Measurements from ENCODE around the gene VILL. TPM values are rescaled to one million over a fixed set of nuclear protein-coding genes. Genes with fewer than 3 reads are reported as not detected.

VILL gene
- total RNA-seq, 1 donor from 2014 or later, result 121 TPM

GRCh38 chr3:37988931-37989525, 1.6 kb upstream of the VILL start:
- TF ChIP-seq, protein P1, sequence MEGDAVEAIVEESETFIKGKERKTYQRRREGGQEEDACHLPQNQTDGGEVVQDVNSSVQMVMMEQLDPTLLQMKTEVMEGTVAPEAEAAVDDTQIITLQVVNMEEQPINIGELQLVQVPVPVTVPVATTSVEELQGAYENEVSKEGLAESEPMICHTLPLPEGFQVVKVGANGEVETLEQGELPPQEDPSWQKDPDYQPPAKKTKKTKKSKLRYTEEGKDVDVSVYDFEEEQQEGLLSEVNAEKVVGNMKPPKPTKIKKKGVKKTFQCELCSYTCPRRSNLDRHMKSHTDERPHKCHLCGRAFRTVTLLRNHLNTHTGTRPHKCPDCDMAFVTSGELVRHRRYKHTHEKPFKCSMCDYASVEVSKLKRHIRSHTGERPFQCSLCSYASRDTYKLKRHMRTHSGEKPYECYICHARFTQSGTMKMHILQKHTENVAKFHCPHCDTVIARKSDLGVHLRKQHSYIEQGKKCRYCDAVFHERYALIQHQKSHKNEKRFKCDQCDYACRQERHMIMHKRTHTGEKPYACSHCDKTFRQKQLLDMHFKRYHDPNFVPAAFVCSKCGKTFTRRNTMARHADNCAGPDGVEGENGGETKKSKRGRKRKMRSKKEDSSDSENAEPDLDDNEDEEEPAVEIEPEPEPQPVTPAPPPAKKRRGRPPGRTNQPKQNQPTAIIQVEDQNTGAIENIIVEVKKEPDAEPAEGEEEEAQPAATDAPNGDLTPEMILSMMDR (IDR thresholded peaks at IDR 0.05; ENCODE audit: insufficient read depth, low read length, severe bottlenecking), result no peak
- no peak for FAIRE-seq
- Histone ChIP-seq H3K36me3 (ENCODE audit: control insufficient read depth, insufficient read depth, low read length) (peaks cover 2% of the 10 kb centered on the region), H3K4me3 (ENCODE audit: low read depth, low read length) (no peak overlapping the region), H3K27me3 (ENCODE audit: control insufficient read depth, insufficient read depth, low read length) (no peaks in the 10 kb centered on the region)
- DNase-seq (ENCODE audit: low read depth), result no peak

DNA sequence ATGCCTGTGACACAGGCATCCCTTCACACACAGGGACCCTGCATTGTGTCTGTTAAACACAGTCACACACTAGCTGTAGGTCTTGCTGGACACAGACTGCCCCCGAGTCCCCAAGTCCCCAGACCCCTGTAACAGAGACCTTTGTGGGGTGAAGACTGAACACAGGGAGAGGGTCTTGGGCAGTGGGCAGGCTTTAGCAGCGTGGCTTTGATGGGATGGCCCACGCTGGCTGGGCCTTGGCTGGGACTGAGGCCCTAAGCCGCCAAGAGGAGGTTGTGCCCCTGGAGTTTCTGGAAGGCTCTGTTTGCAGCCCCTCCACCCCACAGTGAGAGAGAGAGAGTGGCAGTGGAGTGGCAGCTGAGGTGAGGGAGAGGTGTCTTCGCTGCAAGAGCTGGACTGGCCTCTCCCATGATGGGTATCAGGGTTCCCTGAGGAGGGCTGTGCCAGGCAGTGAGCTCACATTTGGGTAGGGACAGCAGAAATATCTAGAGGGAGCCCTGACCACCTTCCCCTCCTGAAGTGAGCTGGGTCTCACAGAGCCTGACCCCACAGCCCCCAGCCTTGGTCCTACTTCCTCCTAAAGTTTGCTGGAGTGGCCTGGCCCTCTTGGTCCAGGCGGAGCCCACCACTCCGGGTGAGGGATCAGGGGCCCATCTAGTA, 635 bp upstream of the VILL start:
- TF ChIP-seq, protein P1 (IDR thresholded peaks at IDR 0.05; ENCODE audit: insufficient read depth, low read length, severe bottlenecking), result no peak
- no peak for FAIRE-seq
- DNase-seq (ENCODE audit: low read depth), result no peak
- Histone ChIP-seq H3K36me3 (ENCODE audit: control insufficient read depth, insufficient read depth, low read length) (peaks cover 2% of the 10 kb centered on the region), H3K4me3 (ENCODE audit: low read depth, low read length) (no peak overlapping the region), H3K27me3 (ENCODE audit: control insufficient read depth, insufficient read depth, low read length) (no peaks in the 10 kb centered on the region)

- H3K36me3 ChIP-seq (ENCODE audit: control insufficient read depth, insufficient read depth, low read length), result peaks cover 7% of the 10 kb centered on the region
- no peak for DNase-seq (ENCODE audit: low read depth)
- no peak for FAIRE-seq
- TF ChIP-seq, protein P1 (IDR thresholded peaks at IDR 0.05; ENCODE audit: insufficient read depth, low read length, severe bottlenecking), result no peak
- peak overlapping the region; percentile 45 for H3K4me3 ChIP-seq (ENCODE audit: low read depth, low read length)
- no peaks in the 10 kb centered on the region for H3K27me3 ChIP-seq (ENCODE audit: control insufficient read depth, insufficient read depth, low read length)
These were observed 523 bp downstream of the VILL start for GRCh38 chr3:37991109-37991508.

DNA sequence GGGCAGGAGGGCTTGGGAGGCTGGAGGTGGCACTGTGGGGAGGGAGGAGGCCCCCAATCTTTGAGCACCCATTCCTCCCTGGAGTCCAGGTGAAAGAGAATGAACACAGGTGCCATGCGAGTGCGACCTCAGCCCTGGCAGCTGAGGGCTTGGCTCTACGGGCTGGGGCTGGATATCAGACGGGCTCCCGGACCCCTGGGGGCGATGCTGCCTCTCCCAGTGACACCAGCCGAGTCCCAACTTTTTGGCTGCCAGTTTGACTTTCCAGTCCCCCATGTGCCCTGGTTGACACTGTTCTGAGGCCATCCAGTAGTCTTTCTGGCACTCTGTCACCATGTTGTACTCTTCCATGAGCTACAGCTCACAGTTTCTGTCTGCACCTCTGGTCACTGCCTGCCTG, 1.2 kb downstream of the VILL start:
- Histone ChIP-seq H3K36me3 (ENCODE audit: control insufficient read depth, insufficient read depth, low read length) (peaks cover 10% of the 10 kb centered on the region), H3K27me3 (ENCODE audit: control insufficient read depth, insufficient read depth, low read length) (no peaks in the 10 kb centered on the region), H3K4me3 (ENCODE audit: low read depth, low read length) (peak overlapping the region; percentile 45)
- FAIRE-seq (no peak), DNase-seq (ENCODE audit: low read depth) (no peak)
- TF ChIP-seq, protein P1 (IDR thresholded peaks at IDR 0.05; ENCODE audit: insufficient read depth, low read length, severe bottlenecking), result no peak

DNA sequence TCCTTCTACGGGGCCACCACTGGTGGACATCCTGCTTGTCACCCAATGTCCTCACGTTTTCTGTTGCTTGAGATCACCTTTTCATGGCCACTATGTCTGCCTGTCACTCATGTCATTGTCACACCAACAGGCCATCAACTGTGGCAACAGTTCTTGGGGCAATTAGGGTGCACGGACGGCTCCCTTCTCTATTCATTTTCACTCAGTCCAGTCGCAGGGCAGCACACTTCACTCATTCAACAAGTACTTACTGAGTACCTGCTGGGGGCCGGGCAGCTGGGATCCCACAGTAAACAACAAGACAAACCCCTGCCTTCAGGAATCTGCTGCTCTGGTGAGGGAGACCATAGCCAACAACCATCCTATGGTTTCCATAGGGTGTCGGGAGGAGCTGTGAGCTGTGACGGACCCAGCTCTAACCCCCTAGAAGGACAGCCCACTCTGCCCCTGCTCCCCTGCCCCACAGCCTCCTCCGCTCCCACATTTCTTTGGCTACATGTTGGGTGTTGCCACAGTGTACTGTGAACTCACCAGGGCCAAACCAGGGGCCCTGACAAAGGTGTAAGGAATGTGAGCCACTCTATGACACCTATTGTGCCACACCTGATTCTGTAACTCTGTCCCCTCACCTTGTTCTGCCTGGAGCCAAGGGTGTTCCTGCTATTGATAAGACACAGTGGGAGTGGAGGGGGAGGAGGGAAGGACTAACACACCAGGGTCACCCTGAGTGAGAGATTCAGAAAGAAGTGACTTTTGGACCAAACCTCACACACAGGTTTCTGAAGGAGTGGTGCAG, 1.9 kb downstream of the VILL start:
- peak; percentile 97 for FAIRE-seq

More for the DNA sequence above, 1.9 kb downstream of the VILL start:
- Histone ChIP-seq H3K27me3 (ENCODE audit: control insufficient read depth, insufficient read depth, low read length) (no peaks in the 10 kb centered on the region), H3K36me3 (ENCODE audit: control insufficient read depth, insufficient read depth, low read length) (peaks cover 10% of the 10 kb centered on the region), H3K4me3 (ENCODE audit: low read depth, low read length) (peak overlapping the region; percentile 45)
- TF ChIP-seq, protein P1 (IDR thresholded peaks at IDR 0.05; ENCODE audit: insufficient read depth, low read length, severe bottlenecking), result no peak
- DNase-seq (ENCODE audit: low read depth), result peak; percentile 68

All from bronchial epithelial cell (primary cell).